ENCODE measurements around the gene THSD4.

Gene THSD4

GRCh38 chr15:71780115-71780976 is 665.1 kb downstream of the THSD4 start:
- no peak for DNase-seq

- no peak for DNase-seq
Observed at GRCh38 chr15:71781179-71781964, 666.1 kb downstream of the THSD4 start.

GRCh38 chr15:71781965-71782265 is 666.6 kb downstream of the THSD4 start:
- DNase-seq, result no peak

GRCh38 chr15:71782422-71783165 is 667.3 kb downstream of the THSD4 start:
- DNase-seq, result no peak

GRCh38 chr15:71784719-71785118 is 669.4 kb downstream of the THSD4 start:
- no peak for DNase-seq

- DNase-seq, result no peak
Observed at GRCh38 chr15:71785996-71786395, 670.7 kb downstream of the THSD4 start.

- DNase-seq, result no peak
Observed at GRCh38 chr15:71786673-71787072, 671.4 kb downstream of the THSD4 start.

GRCh38 chr15:71788646-71789579 is 673.6 kb downstream of the THSD4 start:
- no peak for DNase-seq

- DNase-seq, result no peak
Observed at GRCh38 chr15:71789616-71790015, 674.3 kb downstream of the THSD4 start.

- DNase-seq, result no peak
Observed at GRCh38 chr15:71790081-71790480, 674.8 kb downstream of the THSD4 start.

- DNase-seq, result no peak
Observed at GRCh38 chr15:71791975-71792374, 676.7 kb downstream of the THSD4 start.

GRCh38 chr15:71792521-71792920 is 677.2 kb downstream of the THSD4 start:
- no peak for DNase-seq

GRCh38 chr15:71798641-71799040 is 683.4 kb downstream of the THSD4 start:
- no peak for DNase-seq

GRCh38 chr15:71800190-71800589 is 684.9 kb downstream of the THSD4 start:
- DNase-seq, result no peak

- no peak for DNase-seq
Observed at GRCh38 chr15:71800835-71801745, 685.8 kb downstream of the THSD4 start.

- DNase-seq, result no peak
Observed at GRCh38 chr15:71801935-71802655, 686.8 kb downstream of the THSD4 start.

- DNase-seq, result no peak
Observed at GRCh38 chr15:71802770-71803169, 687.5 kb downstream of the THSD4 start.

- DNase-seq, result no peak
Observed at GRCh38 chr15:71804226-71804625, 689.0 kb downstream of the THSD4 start.

- no peak for DNase-seq
Observed at GRCh38 chr15:71804695-71805470, 689.6 kb downstream of the THSD4 start.

- DNase-seq, result no peak
Observed at GRCh38 chr15:71806452-71806931, 691.2 kb downstream of the THSD4 start.
